ENCODE data around the gene BCAR3.

Gene BCAR3

GRCh38 chr1:93723110-93723509 lies 41.5 kb upstream of the BCAR3 start:
- no peak for TF ChIP-seq CTCF (IDR thresholded peaks at IDR 0.05; ENCODE audit: borderline replicate concordance, control extremely low read depth, extremely low read depth, insufficient read depth, missing control alignments)
- no peak for DNase-seq (ENCODE audit: low spot score)
- in situ Hi-C loops (cut with MboI; ENCODE audit: low sequenced_read_pairs, unreplicated experiment), result no loop called here

DNA sequence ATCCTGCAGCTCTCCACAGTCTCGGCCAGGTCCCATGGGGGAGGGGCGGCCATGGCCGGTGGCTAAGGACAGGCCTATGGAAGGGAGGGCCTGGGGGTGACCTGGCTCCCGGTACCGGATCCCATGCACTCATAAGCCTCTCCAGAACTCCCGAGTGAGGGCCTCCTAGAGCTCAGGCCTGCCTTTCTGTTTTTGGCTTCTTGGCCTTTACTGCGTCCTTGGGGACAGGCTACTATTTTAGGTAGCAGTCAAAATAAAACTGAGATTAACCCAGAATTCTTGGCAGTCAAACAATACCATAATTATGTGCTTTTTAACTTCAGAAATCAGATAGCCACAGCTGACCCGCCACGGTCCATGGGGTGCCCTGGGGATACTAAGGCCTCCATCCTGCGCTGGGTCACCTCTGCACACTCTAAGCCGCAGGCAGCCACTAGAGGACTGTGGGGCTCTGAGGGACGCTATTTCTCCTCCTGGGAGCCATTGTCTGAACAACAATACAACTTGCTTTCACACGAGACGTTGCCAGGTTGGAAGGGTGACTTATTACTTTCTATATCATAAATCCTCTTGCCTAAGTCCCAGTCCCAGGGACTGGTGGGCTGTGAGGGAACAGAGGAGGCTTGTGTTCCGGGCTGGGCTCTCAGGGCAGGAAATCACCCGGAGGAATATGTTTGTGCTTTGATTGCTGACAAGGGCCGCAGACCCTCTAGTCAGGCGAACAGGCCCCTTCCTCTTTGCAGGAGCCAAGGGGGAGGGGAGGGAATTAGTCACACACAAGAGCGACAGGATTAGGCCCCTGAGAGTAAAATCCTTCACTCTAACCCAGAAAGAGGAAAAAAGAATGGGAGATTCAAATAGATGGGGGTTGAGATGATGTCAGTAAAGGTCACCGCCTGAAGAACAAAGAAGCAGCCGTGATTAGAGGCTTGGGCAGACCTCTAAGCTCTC lies 40.7 kb upstream of the BCAR3 start:
- in situ Hi-C loops (cut with MboI; ENCODE audit: low sequenced_read_pairs, unreplicated experiment), result no loop called here
- DNase-seq (ENCODE audit: low spot score), result no peak
- TF ChIP-seq CTCF (IDR thresholded peaks at IDR 0.05; ENCODE audit: borderline replicate concordance, control extremely low read depth, extremely low read depth, insufficient read depth, missing control alignments), result no peak

DNA sequence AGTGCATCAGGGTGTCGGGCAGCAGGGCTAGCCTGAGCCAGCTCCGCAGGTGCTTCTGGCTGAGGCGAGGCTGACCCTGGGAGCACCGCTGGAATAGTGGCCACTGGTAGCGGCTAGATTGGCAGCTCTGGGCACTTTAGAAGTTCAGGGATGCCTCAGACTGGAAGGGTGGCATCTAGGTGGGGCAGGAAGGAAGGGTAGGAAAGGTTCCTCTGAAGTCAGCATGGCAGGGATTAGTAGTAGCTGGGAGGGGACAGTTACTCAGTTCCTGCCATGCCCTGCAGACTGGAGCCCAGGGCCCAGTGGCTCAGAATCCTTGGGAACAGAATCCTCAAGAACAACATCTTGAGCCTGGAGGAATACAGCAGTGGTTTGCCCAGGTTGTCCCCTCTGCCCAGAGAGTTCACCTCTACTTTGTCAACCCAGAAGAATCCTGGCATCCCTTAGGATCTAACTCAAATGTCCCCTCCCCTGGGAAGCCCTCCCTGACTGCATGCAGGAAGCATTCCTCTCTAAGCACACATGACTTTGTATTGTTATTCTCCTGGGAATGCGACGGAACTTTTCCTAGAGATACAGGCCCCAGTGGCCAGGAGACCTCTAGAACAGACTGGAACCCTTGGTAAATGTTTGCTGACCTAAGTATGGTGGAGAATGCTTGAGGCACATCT lies 39.5 kb upstream of the BCAR3 start:
- TF ChIP-seq CTCF (IDR thresholded peaks at IDR 0.05; ENCODE audit: borderline replicate concordance, control extremely low read depth, extremely low read depth, insufficient read depth, missing control alignments), result no peak
- in situ Hi-C loops (cut with MboI; ENCODE audit: low sequenced_read_pairs, unreplicated experiment), result no loop called here
- no peak for DNase-seq (ENCODE audit: low spot score)

- no peak for TF ChIP-seq CTCF (IDR thresholded peaks at IDR 0.05; ENCODE audit: borderline replicate concordance, control extremely low read depth, extremely low read depth, insufficient read depth, missing control alignments)
- in situ Hi-C loops (cut with MboI; ENCODE audit: low sequenced_read_pairs, unreplicated experiment), result no loop called here
- no peak for DNase-seq (ENCODE audit: low spot score)
Observed at GRCh38 chr1:93717640-93718039, 36.0 kb upstream of the BCAR3 start.

- TF ChIP-seq CTCF (IDR thresholded peaks at IDR 0.05; ENCODE audit: borderline replicate concordance, control extremely low read depth, extremely low read depth, insufficient read depth, missing control alignments), result no peak
- in situ Hi-C loops (cut with MboI; ENCODE audit: low sequenced_read_pairs, unreplicated experiment), result no loop called here
- no peak for DNase-seq (ENCODE audit: low spot score)
Observed at GRCh38 chr1:93716941-93717368, 35.3 kb upstream of the BCAR3 start.

GRCh38 chr1:93716163-93716562 lies 34.5 kb upstream of the BCAR3 start:
- no peak for DNase-seq (ENCODE audit: low spot score)
- TF ChIP-seq CTCF (IDR thresholded peaks at IDR 0.05; ENCODE audit: borderline replicate concordance, control extremely low read depth, extremely low read depth, insufficient read depth, missing control alignments), result no peak
- in situ Hi-C loops (cut with MboI; ENCODE audit: low sequenced_read_pairs, unreplicated experiment), result no loop called here

Data from GM13976 (cell line).